HUDEP-2 (cell line): ENCODE measurements around the gene TCEAL6.
A peak's percentile ranks its signal among the peaks of the same experiment; 100 is the strongest.
"Not testable (repeated sequence)": the region's sequence is repeated elsewhere in the genome, so short reads cannot be mapped to it uniquely, and the experiment has no call there.

Experiments
- DNase-seq, 76 experiments: peaks; one replicate each; lab custom pipeline; 2025; ENCODE audit not compliant: unreplicated experiment in 76 of 76; lab: John Stamatoyannopoulos, UW

The TCEAL6 gene

GRCh38 chrX:102142274-102142673 is at the start of gene TCEAL6:
TSS of gene TCEAL6 (minus strand) at chrX:102142481.
- not testable (repeated sequence) for DNase-seq

GRCh38 chrX:102185967-102186720 is 43.9 kb upstream of the TCEAL6 start:
- no peak for DNase-seq

GRCh38 chrX:102155806-102156179 is 13.5 kb upstream of the TCEAL6 start, which contains the start of gene BEX5:
TSS of gene BEX5 (minus strand) at chrX:102155977. CDS start at chrX:102154265, 1,712 bp downstream.
- peak in 5 of 76 experiments; percentile 0 to 33 (median 0) for DNase-seq

- no peak for DNase-seq
Observed at GRCh38 chrX:102154900-102155805, 12.9 kb upstream of the TCEAL6 start.

- DNase-seq, result no peak
Observed at GRCh38 chrX:102154218-102154860, 12.1 kb upstream of the TCEAL6 start.

GRCh38 chrX:102141631-102142030 is 650 bp downstream of the TCEAL6 start:
- DNase-seq, result not testable (repeated sequence)

- not testable (repeated sequence) for DNase-seq
Observed at GRCh38 chrX:102140876-102141275, 1.4 kb downstream of the TCEAL6 start.

- no peak for DNase-seq
Observed at GRCh38 chrX:102138064-102138463, 4.2 kb downstream of the TCEAL6 start.

- peak in 1 of 76 experiments; percentile 0 for DNase-seq
Observed at GRCh38 chrX:102129473-102129872, 12.8 kb downstream of the TCEAL6 start.

GRCh38 chrX:102126863-102127262 is 15.4 kb downstream of the TCEAL6 start:
- DNase-seq, result no peak

- not testable (repeated sequence) for DNase-seq
Observed at GRCh38 chrX:102126080-102126818, 16.0 kb downstream of the TCEAL6 start.

GRCh38 chrX:102125436-102125835 is 16.8 kb downstream of the TCEAL6 start, which contains the start of gene TCEAL2:
TSS of gene TCEAL2 (plus strand) at chrX:102125679. CDS start at chrX:102126831, 1,152 bp downstream.
- DNase-seq, result not testable (repeated sequence)

- DNase-seq, result not testable (repeated sequence)
Observed at GRCh38 chrX:102125014-102125413, 17.3 kb downstream of the TCEAL6 start.

- no peak for DNase-seq
Observed at GRCh38 chrX:102115748-102116147, 26.5 kb downstream of the TCEAL6 start.

- DNase-seq, result no peak
Observed at GRCh38 chrX:102113367-102113766, 28.9 kb downstream of the TCEAL6 start.
